LNCaP clone FGC (cell line): ENCODE results near the gene GRIP2.
"Not testable (repeated sequence)": the region's sequence is repeated elsewhere in the genome, so short reads cannot be mapped to it uniquely, and the experiment has no call there.

Experiments
- DNase-seq: peaks from one replicate; pipeline ENCODE4 v3.0.0-alpha.2; 2011; ENCODE audit warnings: low read depth
- H3K4me3 ChIP-seq: 2 replicates; pipeline ENCODE4 v1.5.1; 2011; ENCODE audit warnings: mild to moderate bottlenecking, low read depth, low read length, control low read depth
- CTCF ChIP-seq: IDR thresholded peaks from 2 replicates; pipeline ENCODE4 v1.5.1; 2012; ENCODE audit warnings: mild to moderate bottlenecking; ENCODE audit not compliant: control insufficient read depth, insufficient read depth; ENCODE audit errors: extremely low read depth

Gene GRIP2

DNA sequence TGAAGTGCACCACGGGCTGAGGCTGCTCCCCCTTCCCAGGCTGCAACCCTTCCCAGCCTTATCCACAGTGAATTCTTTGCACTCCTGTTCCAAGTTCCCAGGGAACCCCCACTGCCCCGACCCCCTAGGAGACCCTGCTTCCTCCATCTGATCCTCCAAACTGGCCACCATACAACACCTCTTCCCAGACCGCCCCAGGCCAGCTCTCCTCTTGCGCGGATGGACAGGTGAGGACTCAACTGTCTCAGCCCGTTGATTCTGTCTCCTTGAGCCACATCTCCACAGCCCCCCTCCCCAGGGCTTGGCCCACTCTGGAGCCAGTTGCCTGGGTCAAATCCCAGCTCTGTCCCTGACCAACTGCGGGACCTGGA, 21.7 kb downstream of the GRIP2 start:
- H3K4me3 ChIP-seq: no peak overlapping the region
- DNase-seq: no peak
- TF ChIP-seq CTCF: no peak

DNA sequence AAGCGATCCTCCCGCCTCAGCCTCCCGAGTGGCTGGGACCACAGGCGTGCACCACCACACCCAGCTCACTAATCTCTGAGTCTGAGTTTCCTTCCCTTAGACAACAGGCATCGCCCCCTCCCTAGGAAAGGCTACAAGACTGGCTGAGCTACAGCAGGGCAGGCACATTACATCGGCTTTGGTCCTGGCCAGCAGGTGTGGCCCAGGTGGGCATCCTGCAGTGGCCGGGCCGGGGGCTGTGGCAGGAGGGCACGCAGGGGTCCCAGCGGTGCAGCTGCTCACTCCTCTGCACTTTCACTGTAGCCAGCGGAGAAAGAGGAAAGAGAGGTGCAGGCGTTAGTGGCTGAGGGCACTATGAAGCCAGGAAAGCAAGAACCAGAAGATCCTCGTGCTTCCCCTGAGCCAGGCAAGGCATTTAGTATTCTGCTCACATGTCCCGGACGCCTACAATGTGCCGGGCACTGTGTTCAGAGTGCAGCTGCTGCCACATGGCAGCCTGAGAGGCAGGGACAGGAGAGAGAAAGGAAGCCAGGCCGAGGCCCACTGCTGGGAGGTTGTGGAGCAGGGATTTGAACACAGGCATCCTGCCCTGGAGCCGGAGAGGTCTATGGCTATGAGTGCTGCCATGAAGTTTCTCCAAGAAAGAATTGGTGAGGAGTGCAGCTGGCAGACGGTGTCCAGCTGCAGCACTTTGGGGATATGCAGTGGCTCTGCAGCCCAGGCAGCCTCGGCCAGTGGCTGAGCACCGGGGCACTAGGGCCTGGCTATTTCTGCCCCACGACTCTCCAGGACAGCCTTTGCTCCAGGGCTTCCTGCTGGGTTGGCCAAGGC, 22.3 kb downstream of the GRIP2 start:
- DNase-seq: no peak
- H3K4me3 ChIP-seq: no peak overlapping the region
- no peak for TF ChIP-seq CTCF

DNA sequence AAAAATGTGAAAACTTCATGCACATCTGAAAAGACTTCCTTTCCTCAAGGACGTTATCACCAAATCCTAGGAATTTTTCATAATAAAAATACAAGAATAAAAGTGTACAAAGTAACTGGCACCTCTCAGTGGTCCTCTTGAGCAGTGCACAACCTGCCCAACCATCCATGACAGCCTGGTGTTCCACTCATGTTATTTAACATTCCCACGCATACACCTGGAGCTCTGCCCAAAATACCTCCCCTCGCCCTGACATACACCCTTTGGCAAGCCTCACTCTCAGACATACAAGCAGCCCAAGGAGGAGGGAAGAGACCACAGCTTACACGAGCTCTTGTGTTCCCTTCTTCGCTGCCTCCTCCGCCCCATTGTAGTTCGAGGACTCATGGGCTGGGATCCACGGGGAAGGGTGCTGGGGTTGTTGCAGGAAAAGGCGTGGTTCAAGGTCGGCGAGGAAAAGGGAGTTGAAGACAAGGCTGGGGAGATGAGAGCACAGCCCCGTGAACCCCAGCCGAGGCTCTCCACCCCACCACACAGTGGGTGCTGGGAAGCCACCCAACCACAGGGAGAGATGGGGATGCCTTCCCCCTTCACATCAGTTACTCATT, 23.3 kb downstream of the GRIP2 start:
- TF ChIP-seq CTCF: no peak
- no peak overlapping the region for H3K4me3 ChIP-seq
- no peak for DNase-seq

GRCh38 chr3:14515526-14515925, 24.6 kb downstream of the GRIP2 start:
- DNase-seq, H3K4me3 ChIP-seq: not testable (repeated sequence)

DNA sequence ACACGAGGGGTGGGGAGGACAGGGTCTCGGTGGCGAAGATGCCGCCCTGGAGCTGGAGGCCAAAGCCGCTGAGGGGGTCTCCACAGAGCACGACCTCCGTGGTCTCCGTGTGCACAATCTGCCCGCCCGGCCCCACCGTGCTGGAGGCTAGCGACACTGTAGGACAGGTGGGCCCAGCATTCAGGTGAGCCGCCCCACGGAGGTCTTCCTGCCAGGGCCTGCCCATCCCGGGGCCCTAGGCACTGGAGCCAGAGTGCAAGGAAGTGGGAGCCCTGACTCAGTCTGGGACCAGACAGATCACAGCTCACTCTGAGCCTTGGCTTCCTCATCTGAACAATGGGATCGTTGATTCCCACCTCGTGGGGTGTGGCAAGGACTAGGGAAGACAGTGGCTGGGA, 25.8 kb downstream of the GRIP2 start:
- no peak for TF ChIP-seq CTCF
- H3K4me3 ChIP-seq: no peak overlapping the region
- no peak for DNase-seq

DNA sequence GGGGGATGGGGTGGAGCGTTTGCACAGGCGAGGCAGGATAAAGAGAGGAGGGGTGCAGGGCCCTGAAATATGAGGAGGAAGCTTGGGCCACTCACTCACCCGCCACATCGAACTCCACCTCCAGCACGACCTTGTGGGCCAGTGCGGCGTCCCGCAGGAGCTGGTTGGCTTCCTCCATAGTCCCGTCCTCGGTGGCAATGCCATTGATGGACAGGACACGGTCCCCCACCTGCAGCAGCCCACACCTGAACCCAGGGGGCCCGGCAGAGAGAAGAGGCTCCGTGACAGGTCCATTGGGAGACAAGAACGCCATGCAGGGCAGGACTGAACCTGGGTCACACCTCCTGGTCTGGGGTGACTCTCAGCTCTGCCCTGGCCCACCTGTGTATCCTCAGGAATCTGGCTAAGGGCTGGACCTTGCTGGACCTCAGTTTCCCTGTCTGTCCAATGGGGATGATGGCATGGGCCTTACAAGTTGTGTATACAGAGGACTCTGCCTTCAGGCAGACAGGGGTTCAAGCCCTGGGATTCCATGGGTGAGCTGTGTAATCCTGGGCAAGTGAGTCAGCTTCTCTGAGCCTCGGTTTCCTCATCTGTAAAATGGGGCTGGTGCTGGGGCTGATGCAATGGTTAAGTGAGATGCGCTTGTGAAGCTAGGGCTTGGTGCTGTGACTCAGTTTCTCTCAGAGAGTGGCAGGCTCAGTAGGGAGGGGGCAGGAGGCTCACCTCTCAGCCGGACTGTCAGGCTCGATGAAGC, 26.4 kb downstream of the GRIP2 start:
- DNase-seq: no peak
- H3K4me3 ChIP-seq: no peak overlapping the region
- TF ChIP-seq CTCF: no peak

- TF ChIP-seq CTCF: no peak
- DNase-seq: no peak
- no peak overlapping the region for H3K4me3 ChIP-seq
Measured at GRCh38 chr3:14512942-14513327, 27.2 kb downstream of the GRIP2 start.
